GM19023 (cell line): Measurements from ENCODE around the gene KLB.
"Not testable (repeated sequence)": the region's sequence is repeated elsewhere in the genome, so short reads cannot be mapped to it uniquely, and the experiment has no call there.

ENCODE experiments used
- ATAC-seq: cut with Tn5 transposase; IDR thresholded peaks from one replicate; pipeline ENCODE4 v1.9.1; 2021; ENCODE audit warnings: mild to moderate bottlenecking, moderate library complexity; ENCODE audit not compliant: unreplicated experiment

Gene KLB

DNA sequence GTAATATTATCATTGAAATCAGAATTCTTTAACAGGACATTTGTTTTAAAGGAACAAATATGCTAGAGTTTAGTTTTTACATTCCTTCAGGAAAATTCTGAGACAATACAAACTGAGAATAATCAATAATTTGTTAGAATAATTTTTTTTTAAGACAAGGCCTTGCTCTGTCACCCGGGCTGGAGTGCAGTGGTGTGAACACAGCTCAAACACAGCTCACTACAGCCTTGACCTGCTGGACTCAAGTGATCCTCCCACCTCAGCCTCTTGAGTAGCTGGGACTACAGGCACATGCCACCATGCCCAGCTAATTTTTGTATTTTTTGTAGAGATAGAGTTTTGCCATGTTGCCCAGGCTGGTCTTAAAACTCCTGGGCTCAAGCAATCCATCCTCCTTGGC, 18.6 kb downstream of the KLB start:
- not testable (repeated sequence) for ATAC-seq

- no peak for ATAC-seq
Observed at GRCh38 chr4:39426728-39427127, 20.0 kb downstream of the KLB start.

- ATAC-seq = no peak
Observed at GRCh38 chr4:39427520-39428114, 20.9 kb downstream of the KLB start.

DNA sequence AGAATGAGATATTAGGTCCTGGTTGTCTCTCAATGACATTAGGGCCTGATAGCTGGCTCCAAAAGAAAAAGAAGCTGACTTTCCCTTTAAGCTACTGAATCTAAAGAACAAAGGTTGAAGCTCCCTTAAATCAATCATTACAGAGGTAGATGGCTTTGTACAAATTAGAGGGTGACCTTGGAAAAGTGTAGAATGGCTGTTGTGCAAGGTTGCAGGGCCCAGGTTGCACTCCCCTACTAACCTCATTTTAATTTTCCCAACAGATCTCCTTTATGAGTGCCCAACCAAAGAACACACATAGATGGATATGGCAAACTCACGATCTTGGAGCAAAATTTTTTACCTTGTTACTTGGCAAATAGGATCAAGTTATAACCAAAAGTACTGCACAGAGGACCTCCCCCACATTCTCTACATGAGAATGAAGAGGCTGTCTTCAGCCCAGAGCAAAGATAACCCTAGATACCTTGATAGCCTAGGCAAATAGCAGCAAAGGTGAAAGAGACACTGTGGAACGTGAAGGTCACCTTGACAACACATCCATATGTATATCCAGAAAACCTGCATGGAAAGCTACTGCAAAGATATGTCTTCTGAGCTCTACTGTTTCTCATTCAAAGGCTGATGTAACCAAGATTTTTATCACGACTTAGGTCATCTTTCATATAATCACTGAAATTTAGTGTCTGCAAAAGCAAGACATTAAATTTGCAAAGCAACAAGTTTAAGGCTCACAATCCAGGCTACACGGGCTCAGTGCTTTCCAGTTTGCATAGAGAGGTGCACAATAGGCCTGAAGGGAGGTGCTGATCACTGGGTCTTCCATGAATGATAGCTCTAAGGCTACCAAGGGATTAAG, 23.0 kb downstream of the KLB start:
- no peak for ATAC-seq

DNA sequence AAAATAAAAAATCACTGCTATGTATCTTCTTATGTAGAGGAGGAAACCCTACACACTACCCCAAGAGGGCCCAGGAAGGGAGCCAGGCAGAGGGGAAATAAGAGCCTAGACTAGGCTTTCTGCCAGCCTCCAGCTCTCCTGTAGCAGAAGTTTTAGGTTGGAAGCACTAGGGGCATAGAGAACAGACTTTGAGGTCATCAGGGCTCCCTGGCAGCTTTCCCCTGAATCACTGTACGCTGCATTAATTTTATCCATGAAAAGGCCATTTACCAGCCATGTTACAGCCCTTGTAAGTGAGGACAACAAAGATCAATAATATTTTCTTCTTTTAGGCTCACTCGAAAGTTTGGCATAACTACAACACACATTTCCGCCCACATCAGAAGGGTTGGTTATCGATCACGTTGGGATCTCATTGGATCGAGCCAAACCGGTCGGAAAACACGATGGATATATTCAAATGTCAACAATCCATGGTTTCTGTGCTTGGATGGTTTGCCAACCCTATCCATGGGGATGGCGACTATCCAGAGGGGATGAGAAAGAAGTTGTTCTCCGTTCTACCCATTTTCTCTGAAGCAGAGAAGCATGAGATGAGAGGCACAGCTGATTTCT, 27.3 kb downstream of the KLB start:
- ATAC-seq = no peak

DNA sequence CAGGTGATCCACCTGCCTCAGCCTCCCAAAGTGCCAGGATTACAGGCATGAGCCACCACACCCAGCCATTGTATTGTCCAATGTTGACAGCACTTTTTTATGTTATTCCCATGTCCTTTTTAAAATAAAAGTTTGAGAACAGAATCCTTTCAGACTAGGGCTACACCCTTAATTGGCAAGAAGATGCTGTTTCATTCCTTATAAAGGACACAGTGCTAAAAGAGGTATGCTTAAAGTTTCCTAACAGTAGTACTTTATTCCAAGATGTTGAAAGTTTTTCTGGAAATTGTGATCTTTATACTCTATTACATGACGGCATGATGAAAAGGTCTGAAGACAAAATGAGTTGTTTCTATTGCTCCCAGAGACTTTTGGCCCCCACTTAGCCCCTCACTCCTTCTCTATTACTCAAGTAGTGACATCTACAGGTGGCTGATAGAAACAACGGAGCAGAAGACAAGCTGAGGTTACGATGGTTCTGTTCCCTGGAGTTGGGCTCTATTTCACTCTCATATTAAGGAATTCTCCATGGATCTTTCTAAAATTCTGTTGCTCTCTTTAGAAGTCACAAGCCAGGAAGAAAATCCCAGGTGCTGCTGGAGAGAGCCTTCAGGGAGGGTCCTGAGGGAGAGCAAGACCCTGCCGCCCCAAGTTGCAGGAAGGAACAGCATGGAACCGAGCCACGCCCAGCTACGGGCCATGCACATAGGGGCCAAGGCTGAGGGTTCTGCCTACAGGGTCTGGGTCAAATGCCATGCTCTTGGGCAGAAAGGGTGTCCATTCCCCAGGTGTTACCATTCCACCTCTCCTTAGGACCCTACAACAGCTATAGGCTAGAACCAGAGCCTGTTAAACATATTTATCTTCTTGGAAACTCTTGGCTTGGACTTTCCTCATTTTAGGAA, 29.2 kb downstream of the KLB start:
- no peak for ATAC-seq

DNA sequence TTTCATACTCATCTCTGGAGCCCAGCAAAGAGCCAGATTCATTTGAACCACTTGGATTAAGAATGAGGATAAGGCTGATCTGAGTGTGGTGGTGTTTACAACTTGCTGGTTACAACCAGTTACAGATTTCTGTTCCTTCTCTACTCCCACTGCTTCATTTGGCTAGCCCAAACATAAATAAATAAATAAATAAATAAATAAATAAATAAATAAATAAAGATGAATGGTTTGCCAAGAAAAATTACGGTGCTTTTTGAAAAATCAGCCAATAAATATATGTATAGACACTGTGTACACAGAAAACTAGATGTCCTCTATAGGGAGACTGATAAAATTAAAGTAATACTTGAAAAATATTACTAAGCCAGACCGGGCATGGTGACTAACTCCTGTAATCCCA, 34.9 kb downstream of the KLB start:
- no peak for ATAC-seq

GRCh38 chr4:39442998-39443397, 36.3 kb downstream of the KLB start:
- ATAC-seq = no peak

GRCh38 chr4:39446483-39446841, 39.7 kb downstream of the KLB start:
- ATAC-seq = no peak

DNA sequence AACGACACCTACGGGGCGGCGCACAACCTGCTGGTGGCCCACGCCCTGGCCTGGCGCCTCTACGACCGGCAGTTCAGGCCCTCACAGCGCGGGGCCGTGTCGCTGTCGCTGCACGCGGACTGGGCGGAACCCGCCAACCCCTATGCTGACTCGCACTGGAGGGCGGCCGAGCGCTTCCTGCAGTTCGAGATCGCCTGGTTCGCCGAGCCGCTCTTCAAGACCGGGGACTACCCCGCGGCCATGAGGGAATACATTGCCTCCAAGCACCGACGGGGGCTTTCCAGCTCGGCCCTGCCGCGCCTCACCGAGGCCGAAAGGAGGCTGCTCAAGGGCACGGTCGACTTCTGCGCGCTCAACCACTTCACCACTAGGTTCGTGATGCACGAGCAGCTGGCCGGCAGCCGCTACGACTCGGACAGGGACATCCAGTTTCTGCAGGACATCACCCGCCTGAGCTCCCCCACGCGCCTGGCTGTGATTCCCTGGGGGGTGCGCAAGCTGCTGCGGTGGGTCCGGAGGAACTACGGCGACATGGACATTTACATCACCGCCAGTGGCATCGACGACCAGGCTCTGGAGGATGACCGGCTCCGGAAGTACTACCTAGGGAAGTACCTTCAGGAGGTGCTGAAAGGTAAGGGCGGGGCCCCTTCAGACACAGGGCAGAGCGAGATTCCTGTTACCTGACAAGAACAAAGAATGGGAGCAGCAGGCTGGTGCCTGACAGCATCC, 40.3 kb downstream of the KLB start:
- peak; percentile 92 for ATAC-seq

DNA sequence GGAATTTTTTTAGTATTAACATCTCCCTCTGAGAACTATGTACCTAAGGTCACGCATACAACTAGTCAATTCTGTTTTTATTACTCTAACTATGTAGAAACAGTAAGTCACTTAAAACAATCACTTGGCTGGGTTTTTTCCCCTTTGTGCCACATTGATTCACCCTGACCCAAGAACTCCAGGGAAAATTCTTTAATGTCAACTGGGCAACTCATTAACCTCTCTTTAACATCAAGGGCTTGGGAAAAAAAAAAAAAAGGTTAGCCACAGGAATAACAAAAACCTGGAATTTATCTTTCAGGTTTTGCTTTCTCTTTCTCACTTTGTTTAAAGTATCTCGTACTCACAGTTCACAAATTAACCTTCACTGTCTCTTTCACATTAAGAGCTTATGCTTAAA, 43.9 kb downstream of the KLB start:
- ATAC-seq = no peak

DNA sequence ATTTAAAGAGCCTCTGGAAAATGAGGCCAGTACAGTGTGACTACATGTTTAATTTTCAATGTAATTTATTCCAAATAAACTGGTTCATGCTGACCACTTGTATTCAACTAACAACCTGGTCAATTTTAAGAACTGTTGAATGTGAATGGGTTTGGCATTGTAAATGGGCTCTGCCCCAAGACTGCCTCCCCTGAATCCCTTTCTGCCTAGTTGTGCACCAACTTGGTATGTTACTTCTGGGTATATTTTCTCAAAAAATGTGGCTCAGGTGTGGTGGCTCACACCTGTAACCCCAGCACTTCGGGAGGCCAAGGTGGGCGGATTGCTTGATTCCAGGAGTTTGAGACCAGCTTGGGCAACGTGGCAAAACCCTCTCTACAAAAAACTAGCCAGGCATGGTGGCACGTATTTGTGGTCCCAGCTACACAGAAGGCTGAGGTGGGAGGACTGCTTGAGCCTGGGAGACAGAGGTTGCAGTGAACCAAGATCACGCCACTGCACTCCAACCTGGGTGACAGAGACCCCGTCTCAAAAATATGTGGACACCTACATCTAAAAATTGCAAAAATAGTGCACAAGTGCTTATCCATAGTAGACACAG, 44.8 kb downstream of the KLB start:
- ATAC-seq = no peak

DNA sequence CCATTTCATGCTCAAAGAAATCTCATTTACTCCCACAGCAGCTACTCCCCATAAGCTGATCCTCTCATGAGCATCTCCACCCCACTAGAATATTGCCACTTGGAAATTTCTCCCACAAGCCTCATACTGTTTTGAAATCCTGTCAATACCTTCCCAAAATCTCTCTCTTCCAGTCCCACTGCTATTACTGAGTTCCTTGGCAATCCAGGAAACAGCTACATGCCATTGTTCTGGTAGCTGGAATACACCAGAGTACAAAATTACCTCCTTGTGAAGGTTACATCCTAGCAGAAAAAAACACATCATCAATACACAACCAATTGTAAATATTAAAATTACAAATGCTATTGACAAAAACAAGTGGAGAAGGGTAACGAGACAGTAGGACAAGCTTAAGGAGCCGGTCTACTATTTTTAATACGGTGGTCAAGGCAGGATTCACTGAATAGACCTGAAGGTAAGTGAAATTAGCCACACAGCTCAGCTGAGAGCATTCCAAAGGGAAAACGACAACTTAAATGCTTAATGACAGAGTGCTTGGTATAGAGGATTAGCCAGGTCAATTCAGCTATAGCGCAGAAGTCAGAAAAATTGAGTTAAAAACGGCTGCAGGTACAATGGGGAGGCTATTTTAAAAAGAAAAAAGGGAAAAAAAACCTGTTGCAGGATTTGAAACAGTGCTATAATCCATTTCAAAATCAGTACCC, 45.6 kb downstream of the KLB start:
- ATAC-seq = no peak

GRCh38 chr4:39452860-39453587, 46.3 kb downstream of the KLB start:
- ATAC-seq = no peak

DNA sequence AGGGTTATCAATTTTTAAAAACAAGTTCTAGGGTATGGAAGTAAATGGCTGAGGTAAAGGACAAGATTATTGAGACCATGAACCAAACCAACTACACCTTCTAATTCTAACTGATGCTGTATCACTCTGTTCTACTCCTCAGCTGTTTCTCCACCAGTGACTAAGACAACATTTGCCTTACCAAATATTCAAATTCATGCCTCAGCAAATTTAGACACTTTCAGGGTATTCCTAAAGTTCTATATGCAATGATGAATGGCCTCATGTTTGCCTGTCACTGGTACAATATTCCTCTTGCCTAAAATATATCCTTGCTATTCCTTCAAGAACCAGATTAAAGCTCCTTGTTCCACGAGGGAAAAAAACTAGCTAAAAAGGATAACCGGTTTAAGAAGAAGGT, 47.0 kb downstream of the KLB start:
- ATAC-seq = no peak

DNA sequence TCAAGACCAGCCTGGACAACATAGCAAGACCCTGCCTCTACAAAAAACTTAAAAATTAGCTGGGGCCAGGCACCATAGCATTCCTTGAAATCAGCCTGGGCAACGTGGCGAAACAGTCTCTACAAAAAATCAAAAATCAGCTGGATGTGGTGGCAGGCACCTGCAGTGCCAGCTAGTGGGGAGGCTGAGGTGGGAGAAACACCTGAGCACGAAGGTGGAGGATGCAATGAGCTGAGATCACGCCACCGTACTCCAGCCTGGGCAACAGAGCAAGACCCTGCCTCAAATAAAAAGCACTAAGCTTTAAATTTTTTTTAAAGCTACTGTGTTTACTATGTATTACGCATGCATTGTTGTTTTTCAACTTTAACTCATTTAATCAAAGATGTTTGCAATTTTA, 48.8 kb downstream of the KLB start:
- no peak for ATAC-seq

- no peak for ATAC-seq
Observed at GRCh38 chr4:39456946-39457763, 50.4 kb downstream of the KLB start.

- ATAC-seq = not testable (repeated sequence)
Observed at GRCh38 chr4:39458161-39458504, 51.4 kb downstream of the KLB start.
